ENCODE results near the gene SERP1.
"Not testable (repeated sequence)": the region's sequence is repeated elsewhere in the genome, so short reads cannot be mapped to it uniquely, and the experiment has no call there.

SERP1 gene

DNA sequence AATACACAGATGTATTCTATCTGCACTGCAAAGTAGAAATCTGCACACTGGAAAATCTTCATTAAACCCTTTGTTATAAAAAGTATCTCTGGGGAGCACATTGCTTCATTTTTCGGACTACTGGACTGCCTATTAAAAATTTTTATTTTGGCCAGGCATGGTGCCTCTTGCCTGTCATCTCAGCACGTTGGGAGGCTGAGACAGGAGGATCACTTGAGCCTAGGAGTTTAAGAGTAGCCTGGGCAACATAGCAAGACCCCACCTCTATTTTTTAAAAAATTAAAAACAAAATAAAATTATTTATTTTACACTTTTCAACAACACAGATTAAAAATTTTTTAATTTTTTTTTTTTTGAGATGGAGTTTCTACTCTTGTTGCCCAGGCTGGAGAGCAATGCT is 6.0 kb downstream of the SERP1 start:
- in situ Hi-C loops (cut with MboI; ENCODE audit: low sequenced_read_pairs) = loop anchor here (25.0 kb wide), 2 partner anchors 322 to 622 kb away; no protein-coding TSS in a partner anchor

DNA sequence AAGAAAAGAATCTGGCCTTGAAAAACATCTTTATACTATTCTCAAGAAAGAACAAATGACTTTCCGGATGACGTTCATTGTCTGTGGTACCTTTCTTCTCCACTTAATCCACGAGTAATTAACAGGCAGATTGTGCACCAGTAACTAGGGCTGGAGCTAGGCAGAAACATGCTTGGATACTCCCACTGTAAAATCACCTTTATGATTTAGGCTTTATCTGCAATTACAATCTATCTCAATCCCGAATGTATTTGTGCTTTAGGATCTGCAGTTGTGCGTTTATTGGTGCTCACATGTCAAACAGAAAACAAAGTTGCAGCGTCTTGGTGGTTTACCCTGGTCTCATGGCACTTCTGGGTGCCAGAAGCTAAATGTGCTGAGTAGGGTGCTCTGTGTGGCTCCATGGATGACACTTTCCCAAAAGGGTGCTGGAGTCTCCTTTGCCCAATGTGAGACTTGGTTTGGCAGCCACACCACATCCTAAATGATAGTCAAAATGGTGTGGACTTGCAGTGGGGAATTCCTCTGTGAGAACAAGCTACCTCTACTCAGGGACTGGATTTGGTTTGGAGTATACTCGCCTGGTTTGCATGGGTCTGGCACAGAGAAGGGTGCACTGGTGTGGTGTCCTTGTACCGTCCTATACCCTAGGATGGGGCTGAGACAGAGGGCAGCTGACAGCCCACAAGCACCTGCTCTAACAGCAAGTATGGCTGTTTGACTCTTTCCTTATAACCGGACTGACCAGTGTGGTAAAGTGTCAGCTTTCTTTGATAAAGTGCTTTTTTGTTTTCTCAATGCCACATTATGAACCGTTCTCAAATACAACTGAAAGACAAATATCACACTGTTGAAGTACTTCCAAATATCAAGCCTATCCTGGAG is 7.7 kb downstream of the SERP1 start:
- in situ Hi-C loops (cut with MboI; ENCODE audit: low sequenced_read_pairs) = loop anchor here (25.0 kb wide), 2 partner anchors 324 to 624 kb away; no protein-coding TSS in a partner anchor

DNA sequence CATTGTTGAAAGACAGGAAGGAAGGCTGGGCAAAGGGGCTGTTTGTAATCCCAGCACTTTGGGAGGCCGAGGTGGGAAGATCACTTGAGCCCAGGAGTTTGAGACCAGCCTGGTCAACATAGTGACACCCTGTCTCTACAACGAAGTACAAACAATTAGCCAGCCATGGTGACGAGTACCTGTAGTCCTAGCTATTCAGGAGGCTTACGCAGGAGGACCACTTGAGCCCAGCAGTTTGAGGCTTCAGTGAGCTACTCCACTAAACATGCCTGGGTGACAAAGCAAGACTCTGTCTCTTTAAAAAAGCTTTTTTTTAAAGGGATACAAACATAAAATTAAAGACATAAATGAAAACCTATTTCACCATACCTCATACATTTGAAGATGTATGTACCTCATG is 11.1 kb downstream of the SERP1 start:
- in situ Hi-C loops (cut with MboI; ENCODE audit: low sequenced_read_pairs) = loop anchor here (25.0 kb wide), 2 partner anchors 327 to 627 kb away; no protein-coding TSS in a partner anchor

DNA sequence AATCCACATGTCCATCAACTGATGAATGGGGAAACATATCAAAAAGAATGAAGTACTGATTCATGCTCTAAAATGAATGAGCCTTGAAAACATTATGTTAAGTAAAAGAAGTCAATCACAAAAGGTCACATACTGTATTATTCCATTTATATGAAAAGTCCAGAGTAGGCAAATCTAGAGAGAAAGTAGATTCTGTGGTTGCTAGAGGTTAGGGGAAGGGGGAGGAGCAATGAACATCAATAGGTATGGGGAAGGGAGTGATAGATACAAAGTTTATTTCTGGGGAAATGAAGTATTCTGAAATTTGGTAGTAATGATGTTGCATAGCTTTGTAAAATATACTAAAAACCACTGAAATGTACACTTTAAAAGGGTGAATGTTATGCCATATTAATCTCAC is 14.5 kb downstream of the SERP1 start:
- in situ Hi-C loops (cut with MboI; ENCODE audit: low sequenced_read_pairs) = loop anchor here (25.0 kb wide), 2 partner anchors 331 to 631 kb away; no protein-coding TSS in a partner anchor

DNA sequence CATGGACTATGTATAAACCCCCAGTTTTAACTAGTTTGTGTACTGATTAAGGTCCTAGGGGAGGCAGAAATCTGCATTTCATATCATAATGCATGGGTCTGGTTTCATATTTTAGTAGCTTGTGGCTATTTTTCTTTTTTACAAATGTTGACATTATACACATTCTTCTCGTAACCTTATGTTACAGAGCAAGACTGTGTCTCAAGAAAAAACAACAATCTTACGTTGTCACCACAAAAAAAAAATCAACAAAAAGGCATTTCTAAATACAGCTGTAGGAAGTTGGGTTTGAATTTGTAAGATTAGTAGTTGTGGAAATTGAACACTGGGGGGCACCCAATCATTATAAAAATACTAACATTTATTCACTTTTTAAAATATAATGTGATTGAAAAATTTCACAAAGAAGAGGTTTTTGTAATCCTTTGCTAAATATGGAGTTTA is 17.9 kb downstream of the SERP1 start:
- in situ Hi-C loops (cut with MboI; ENCODE audit: low sequenced_read_pairs) = loop anchor here (25.0 kb wide), 2 partner anchors 334 to 634 kb away; no protein-coding TSS in a partner anchor

DNA sequence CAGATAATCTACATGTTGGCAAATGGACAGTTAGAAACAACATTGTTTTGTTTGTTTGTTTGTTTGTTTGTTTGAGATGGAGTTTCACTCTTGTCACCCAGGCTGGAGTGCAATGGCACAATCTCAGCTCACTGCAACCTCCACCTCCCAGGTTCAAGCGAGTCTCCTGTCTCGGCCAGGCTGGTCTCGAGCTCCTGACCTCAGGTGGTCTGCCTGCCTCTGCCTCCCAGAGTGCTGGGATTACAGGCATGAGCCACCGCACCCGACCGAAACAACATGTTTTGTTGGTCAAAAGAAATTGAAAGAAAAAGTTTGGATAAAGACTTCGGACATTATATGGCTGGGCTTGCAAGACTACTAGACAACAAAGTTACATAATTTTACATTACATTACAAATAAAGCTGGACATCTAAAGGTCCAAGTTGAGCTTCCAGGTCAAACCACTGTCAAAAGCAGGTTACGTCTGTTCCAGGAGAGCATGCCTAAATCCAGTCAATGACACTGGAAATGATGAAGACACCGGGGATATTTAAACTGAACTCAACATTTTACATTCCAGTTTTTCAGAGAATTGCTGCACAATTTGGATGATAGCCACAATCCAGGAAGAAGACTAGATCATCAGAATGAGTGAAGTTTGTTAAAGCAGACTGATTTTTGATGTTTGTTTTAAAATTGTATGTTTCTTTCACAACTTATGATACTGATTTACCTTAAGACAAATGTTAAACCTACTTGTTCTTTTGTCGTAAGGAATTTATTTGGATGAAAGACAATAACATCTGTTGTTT is 18.6 kb downstream of the SERP1 start:
- in situ Hi-C loops (cut with MboI; ENCODE audit: low sequenced_read_pairs) = loop anchor here (25.0 kb wide), 2 partner anchors 335 to 635 kb away; no protein-coding TSS in a partner anchor

DNA sequence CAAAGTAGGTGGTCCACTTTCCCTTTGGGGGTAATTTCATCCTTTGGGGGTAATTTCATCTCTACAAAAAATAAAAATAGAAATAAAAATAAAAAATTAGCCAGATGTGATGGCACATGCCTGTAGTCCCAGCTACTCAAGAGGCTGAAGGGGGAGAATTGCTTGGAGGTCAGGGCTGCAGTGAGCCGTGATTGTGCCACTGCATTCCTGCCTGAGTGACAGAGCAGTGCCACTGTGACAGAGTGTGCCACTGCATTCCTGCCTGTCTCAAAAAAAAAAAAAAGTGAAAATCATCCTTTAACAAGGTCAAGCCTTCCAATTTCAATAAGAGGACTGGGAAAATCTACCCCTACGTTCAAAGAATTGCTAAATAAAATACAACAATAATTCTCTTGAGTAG is 22.8 kb downstream of the SERP1 start:
- in situ Hi-C loops (cut with MboI; ENCODE audit: low sequenced_read_pairs) = no loop called here

DNA sequence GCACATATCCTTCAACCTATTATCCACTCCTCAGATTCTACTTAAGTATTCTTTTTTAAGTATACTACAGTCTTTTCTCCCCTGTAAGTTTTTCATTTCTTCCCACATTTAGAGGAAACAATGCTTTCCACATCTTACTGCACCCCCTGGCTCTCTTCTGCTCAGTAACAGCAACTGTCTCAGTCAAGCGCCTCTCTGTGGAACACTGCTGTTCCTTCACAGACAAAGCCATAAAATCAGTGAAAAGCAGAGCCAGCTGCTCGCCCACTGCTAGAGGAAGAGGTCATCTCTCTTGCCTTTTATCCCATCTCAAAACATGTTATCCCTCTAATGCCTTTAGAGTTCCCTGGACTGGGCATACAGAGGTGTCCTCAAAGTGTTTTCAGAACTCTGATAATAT is 24.8 kb downstream of the SERP1 start:
- in situ Hi-C loops (cut with MboI; ENCODE audit: low sequenced_read_pairs) = no loop called here

DNA sequence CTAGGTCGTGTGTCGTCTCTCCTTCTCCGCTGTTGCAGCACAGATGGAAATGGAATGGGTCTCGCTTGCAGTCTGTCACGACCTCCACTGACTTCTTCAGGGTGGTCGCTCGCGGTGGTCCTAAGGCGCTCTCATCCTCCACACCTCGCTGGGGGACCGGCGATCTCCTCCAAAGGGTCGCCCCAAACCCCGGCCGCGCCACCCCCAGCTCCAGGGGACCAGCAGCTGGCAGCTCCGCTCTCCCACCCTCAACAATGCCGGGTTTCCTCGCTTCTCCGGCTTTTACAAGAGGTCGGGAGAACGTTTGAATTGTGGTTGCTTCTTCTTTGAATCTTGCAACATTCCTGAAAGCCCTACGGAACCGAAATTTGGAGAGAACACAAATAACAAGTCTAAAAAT is 25.9 kb downstream of the SERP1 start:
- in situ Hi-C loops (cut with MboI; ENCODE audit: low sequenced_read_pairs) = no loop called here

DNA sequence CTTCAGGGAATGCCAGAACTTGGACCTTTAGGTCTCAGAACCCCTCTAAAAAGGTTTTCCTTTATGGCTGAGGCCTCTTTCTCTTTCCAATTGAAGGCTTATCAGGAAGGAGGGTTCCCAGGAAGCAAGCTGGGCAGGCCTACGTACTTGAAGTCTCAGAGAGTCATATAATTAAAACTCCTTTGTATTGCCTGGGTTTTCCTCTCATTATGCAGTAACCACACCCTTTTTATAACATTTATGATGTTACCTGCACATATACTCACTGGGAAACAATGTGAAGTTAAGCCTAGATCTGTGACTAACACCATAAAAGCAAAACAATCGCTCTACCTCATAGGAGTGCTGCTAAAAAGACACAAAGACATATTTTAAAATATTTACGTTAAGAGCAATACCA is 27.3 kb downstream of the SERP1 start:
- in situ Hi-C loops (cut with MboI; ENCODE audit: low sequenced_read_pairs) = no loop called here

DNA sequence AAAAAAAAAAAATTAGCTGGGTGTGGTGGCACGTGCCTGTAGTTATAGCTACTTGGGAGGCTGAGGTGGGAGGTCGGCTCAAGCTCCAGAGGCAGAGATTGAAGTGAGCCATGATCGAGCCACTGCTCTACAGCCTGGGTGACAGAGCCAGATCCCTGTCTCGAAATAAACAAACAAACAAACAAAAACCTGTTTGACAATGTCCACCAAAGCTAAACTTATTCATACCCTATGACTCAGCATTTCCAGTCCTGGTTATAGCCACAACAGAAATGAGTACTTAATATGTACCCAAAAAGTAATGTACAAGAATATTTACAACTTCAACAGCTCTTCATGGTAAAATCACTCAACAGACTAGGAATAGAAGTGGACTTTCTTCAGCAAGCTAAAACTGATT is 31.1 kb downstream of the SERP1 start:
- in situ Hi-C loops (cut with MboI; ENCODE audit: low sequenced_read_pairs) = no loop called here

DNA sequence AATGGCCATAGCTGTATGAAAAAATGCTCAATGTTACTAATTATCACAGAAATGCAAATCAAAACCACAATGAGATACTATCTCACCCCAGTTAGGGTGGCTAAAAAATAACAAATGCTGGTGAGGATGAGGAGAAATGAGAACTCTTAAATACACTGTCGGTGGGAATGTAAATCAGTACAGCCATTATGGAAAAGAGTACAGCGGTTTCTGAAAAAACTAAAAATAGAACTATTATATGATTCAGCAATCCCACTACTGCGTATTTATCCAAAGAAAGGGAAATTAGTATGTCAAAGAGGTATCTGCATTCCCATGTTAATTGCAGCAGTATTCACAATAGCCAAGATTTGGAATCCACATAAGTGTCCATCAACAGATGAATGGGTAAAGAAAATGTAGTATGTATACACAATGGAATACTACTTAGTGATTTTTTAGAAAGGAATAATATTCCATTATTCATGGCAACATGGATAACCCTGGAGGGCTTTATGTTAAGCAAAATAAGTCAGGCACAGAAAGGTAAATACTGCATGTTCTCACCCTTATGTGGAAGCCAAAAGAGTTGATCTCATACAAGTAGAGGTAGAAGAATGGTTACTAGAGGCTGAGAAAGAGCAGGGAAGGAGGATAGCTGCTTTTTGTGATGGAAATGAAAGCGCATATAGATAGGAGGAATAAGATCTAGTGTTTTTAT is 35.0 kb downstream of the SERP1 start:
- in situ Hi-C loops (cut with MboI; ENCODE audit: low sequenced_read_pairs) = no loop called here

DNA sequence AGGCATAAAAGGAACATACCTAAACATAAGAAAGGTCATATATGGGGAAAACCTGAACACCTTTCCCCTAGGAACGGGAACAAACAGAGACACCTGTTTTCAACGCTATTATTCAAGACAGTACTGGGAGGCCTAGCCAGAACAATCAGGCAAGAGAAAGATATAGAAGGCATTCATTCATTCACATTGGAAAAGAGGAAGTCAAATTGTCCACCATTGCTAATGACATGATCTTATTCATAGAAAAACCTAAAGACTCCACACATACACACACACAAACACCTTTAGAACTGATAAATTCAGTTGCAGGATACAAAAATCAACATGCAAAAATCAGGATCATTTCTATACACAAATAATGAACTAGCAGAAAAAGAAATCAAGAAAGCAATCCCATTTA is 36.5 kb downstream of the SERP1 start:
- in situ Hi-C loops (cut with MboI; ENCODE audit: low sequenced_read_pairs) = no loop called here

DNA sequence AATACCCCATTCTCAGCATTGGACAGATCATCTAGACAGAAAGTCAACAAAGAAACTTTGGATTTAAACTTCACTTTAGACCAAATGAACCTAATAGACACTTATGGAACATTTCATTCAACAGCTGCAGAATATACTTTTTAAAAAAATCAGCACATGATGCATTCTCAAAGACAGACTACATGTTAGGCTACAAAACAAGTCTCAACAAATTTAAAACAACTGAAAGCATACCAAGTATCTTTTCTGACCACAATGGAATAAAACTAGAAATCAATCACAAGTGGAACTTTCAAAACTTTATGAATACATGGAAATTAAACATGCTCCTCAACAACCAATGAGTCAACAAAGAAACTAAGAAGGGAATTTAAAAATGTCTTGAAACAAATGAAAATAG is 37.9 kb downstream of the SERP1 start:
- in situ Hi-C loops (cut with MboI; ENCODE audit: low sequenced_read_pairs) = no loop called here

DNA sequence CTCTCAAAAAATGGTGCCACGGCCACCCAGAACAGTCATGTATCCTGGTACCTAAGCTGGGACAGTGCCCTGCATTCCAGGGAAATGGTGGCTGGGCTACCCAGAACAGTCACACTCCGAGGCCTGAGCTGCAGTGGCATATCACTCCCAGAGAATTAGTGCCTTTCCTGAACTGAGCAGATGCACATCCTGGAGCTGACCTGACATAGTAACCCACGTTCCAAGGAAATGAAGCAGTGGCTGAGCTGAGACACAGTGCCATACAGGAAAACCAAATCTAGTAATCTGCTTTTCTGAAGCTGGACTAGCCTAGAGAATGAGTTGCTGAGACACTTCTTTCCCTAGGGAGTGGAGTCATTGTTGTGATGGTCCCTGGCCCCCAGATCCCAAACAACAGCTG is 41.8 kb downstream of the SERP1 start:
- in situ Hi-C loops (cut with MboI; ENCODE audit: low sequenced_read_pairs) = no loop called here

DNA sequence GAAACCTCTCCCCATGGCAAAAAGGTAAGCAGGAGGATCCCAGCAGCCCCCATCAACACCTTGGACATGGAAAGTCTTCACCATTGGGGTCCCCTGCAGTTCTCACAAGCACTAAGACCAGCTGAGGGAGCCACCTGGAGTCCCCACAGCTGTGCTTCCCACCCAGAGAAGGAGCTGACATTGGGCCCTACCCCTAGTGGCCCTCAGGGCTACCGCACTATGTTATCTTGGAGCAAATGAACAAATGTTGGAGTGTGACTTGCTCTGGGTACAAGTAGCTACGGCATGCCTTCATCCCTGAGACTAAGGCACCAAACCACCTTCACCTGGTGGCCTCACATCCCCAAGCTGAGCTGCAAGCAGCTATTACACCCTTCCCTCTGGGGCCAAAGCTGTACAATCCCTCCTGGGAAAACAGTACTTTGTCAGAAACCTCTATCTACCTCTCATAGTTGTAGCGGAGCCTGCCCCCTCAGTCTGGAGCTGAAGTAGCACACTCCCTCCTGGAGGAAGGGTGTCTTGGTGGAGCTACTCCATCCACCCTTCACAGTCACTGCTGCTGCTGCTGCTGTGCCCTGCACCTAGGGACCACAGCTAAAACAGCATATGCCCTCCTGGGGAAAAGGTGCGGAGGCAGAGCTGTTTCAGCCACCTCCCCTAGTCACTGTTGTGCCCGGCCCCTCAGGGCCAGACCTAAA is 42.7 kb downstream of the SERP1 start:
- in situ Hi-C loops (cut with MboI; ENCODE audit: low sequenced_read_pairs) = no loop called here

DNA sequence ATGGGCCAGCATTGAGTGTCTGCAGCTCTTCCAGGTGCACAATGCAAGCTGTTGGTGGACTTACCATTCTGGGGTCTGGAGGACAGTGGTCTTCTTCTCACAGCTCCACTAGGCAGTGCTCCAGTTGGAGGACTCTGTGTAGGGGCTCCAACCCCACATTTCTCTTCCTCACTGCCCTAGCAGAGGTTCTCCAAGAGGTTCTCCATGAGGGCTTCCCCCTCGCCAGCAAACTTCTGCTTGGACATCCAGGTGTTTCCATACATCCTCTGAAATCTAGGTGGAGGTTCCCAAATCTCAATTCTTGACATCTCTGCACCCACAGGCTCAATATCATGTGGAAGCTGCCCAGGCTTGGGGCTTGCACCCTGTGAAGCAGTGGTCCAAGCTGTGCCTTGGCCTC is 45.3 kb downstream of the SERP1 start:
- in situ Hi-C loops (cut with MboI; ENCODE audit: low sequenced_read_pairs) = not testable (repeated sequence)

DNA sequence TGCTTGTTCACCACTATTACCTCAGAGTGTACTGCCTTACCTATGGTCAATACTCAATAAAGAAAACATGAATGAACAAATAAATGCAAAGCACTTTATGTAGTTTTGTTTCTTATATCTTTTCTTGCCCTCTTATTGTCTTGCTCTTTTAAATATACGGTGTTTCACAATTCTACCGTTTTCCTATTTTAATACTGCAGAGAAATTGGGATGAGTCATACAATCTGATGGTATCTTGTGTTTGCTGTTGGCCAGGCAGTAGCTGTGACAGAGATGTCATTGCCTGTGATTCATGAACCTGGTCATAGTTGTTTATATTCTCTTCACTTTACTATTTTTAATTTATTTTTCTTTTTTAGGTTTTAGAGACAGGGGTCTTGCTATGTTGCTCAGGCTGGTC is 48.3 kb downstream of the SERP1 start:
- in situ Hi-C loops (cut with MboI; ENCODE audit: low sequenced_read_pairs) = loop anchor here (10.0 kb wide), 1 partner anchor 273 kb away; no protein-coding TSS in a partner anchor

DNA sequence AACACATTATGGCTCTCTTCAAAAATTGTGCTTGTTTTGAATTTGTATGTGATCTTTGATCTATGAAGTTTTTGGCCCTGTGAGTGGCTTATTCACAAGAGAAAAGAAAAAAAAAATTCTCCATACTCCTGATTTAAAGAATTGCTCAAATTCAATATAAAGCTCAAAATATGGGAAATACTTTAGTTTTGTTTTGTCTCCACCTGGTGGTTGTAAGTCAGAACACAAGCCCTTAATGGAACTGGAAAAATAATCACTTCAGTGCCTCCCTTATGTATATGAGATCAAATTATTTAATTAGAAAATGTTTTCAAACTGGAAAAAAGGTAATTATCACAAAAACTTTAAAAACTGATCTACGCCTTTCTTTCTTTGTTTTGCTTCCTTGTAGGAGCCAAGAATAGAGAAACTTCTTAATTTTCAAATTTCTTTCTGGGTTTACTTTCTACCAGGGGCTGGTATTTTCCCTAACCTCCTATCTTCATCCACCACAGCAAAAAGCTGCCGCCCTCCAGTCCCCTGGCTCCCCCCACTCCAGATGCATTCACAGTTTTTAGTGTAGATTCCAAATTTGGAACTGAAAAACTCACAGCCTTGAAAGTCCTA is 50.6 kb downstream of the SERP1 start:
- in situ Hi-C loops (cut with MboI; ENCODE audit: low sequenced_read_pairs) = loop anchor here (10.0 kb wide), 1 partner anchor 271 kb away; no protein-coding TSS in a partner anchor

DNA sequence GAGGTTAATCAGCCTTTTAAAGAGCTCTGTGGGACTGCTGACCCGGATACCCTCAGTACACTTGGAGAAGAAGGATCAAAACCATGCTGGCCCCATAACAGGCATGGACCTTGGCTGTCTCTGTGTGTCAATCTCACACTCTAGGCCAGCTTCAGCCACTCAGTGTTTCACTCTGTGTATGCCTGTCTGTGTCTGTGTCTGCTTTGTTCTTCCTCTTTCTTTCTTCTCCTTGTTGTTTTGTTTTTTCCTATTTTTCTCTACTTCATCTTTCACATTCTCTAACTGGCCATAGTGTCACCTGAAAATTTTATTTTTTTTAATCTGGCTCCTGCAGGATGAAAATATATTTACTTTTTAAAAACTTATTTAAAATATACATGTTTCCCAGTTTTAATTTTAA is 51.1 kb downstream of the SERP1 start:
- in situ Hi-C loops (cut with MboI; ENCODE audit: low sequenced_read_pairs) = loop anchor here (10.0 kb wide), 1 partner anchor 270 kb away; no protein-coding TSS in a partner anchor
